GM12878 (cell line): ENCODE data around the gene TBC1D23. TPM values are rescaled to one million over a fixed set of nuclear protein-coding genes. Genes with fewer than 3 reads are reported as not detected.

Experiments used
- ATAC-seq: fragments of 200-7000 bp; cut with Tn5 transposase; 3 replicates; pipeline ENCODE4 v1.9.1; 2020; ENCODE audit warnings: mild to moderate bottlenecking, moderate library complexity
- BruUV-seq: library from RNA; stranded (reverse); fragments of 400-500 nt; replicated peaks from 2 replicates; lab custom pipeline; 2021; lab: Mats Ljungman, UMichigan
- CTCF ChIA-PET: fragments of 300-600 bp; sonication (Branson Sonifier 250); formaldehyde crosslinking; extraction: SDS; loops from one replicate; lab custom pipeline; 2021; ENCODE audit warnings: inconsistent platforms; lab: Yijun Ruan, JAX
- POLR2A ChIA-PET: fragments of 350-600 bp; formaldehyde crosslinking; extraction: SDS; loops from one replicate; lab custom pipeline; 2021; ENCODE audit warnings: inconsistent platforms; lab: Charles Lee
- RAD21 ChIA-PET: fragments of 300-600 bp; sonication (Branson Sonifier 250); formaldehyde crosslinking; loops from one replicate; lab custom pipeline; 2023; ENCODE audit warnings: antibody characterized with exemption; ENCODE audit not compliant: unreplicated experiment; lab: Charles Lee
- SMC1A ChIA-PET: fragments of 300-600 bp; sonication (Branson Sonifier 250); formaldehyde crosslinking; loops from one replicate; lab custom pipeline; 2023; ENCODE audit not compliant: unreplicated experiment, uncharacterized antibody; lab: Charles Lee
- DNase-seq: peaks from one replicate; pipeline ENCODE4 v3.0.0-alpha.2; 2011; ENCODE audit warnings: low read depth, low spot score
- FAIRE-seq: peaks from 3 replicates; lab custom pipeline; 2011; peaks lifted over from hg19 to GRCh38; lab: Jason Lieb, UNC
- H2AFZ ChIP-seq: 2 replicates; pipeline ENCODE4 v1.6.0; 2011; ENCODE audit warnings: low read depth, low read length, control low read depth; ENCODE audit not compliant: control insufficient read depth
- H3K27ac ChIP-seq: 2 replicates; pipeline ENCODE4 v1.5.1; 2011; ENCODE audit warnings: control low read depth; ENCODE audit not compliant: control insufficient read depth, insufficient read depth
- H3K27me3 ChIP-seq, 2 experiments: replicated peaks in 1 of 2; 2 replicates each; pipeline versions ENCODE4 v1.6.0 to v1.6.1; 2011; ENCODE audit warnings: low read length in 1 of 2; ENCODE audit not compliant: control insufficient read depth in 2 of 2, insufficient read depth in 2 of 2
- H3K36me3 ChIP-seq, 2 experiments: 2 replicates each; pipeline ENCODE4 v1.5.1; 2011; ENCODE audit warnings: low read length in 1 of 2; ENCODE audit not compliant: control insufficient read depth in 2 of 2, insufficient read depth in 2 of 2
- H3K4me1 ChIP-seq: 2 replicates; pipeline ENCODE4 v1.6.1; 2011; ENCODE audit warnings: mild to moderate bottlenecking, low read length, moderate library complexity, mixed read lengths; ENCODE audit not compliant: control insufficient read depth, insufficient read depth
- H3K4me2 ChIP-seq: 2 replicates; pipeline ENCODE4 v1.6.0; 2011; ENCODE audit warnings: control low read depth; ENCODE audit not compliant: control insufficient read depth, insufficient read depth
- H3K4me3 ChIP-seq: fragments of 200-600 bp; sonication (generic); 2 replicates; pipeline ENCODE4 v1.5.1; 2016
- H3K79me2 ChIP-seq: 2 replicates; pipeline ENCODE4 v1.6.0; 2011; ENCODE audit warnings: low read length; ENCODE audit not compliant: control insufficient read depth, insufficient read depth
- H3K9ac ChIP-seq: 2 replicates; pipeline ENCODE4 v1.8.0; 2011; ENCODE audit warnings: low read length, control low read depth, mixed read lengths; ENCODE audit not compliant: control insufficient read depth, insufficient read depth
- H3K9me3 ChIP-seq: replicated peaks from 3 replicates; pipeline ENCODE4 v1.5.1; 2011; ENCODE audit warnings: mild to moderate bottlenecking, low read length; ENCODE audit not compliant: control insufficient read depth, insufficient read depth
- H4K20me1 ChIP-seq: 2 replicates; pipeline ENCODE4 v1.6.0; 2011; ENCODE audit not compliant: control insufficient read depth, insufficient read depth
- FOXK2 ChIP-seq: fragments of 450-650 bp; IDR thresholded peaks from 2 replicates; pipeline ENCODE4 v1.6.1; 2017; ENCODE audit warnings: mild to moderate bottlenecking, moderate library complexity
- MXI1 ChIP-seq: fragments of 150-350 bp; IDR thresholded peaks from 2 replicates; pipeline ENCODE4 v1.6.1; 2011; ENCODE audit warnings: low read depth, mild to moderate bottlenecking, inconsistent platforms, low read length, improper control_type of control experiment
- MYB ChIP-seq: fragments of 150-350 bp; IDR thresholded peaks from 2 replicates; pipeline ENCODE4 v1.6.1; 2014; ENCODE audit warnings: mild to moderate bottlenecking, low read depth, low read length, borderline replicate concordance
- NBN ChIP-seq: fragments of 450-650 bp; IDR thresholded peaks from 2 replicates; pipeline ENCODE4 v1.6.1; 2016
- TCF12 ChIP-seq: IDR thresholded peaks from 2 replicates; pipeline ENCODE4 v1.6.1; 2011; ENCODE audit warnings: low read depth, mild to moderate bottlenecking, low read length
- WGBS: methylation state at CpG from one replicate; pipeline ENCODE4 v1.1.6; 2016; ENCODE audit warnings: low lambda C conversion rate; ENCODE audit not compliant: insufficient replicate concordance, insufficient coverage; ENCODE audit errors: missing lambda C conversion rate; 5-methylcytosine and 5-hydroxymethylcytosine counted together
- in situ Hi-C: fragments of 300-500 bp; cut with MboI; formaldehyde crosslinking; loops from 9 replicates; pipeline ENCODE4 v1.14.3; 2018; ENCODE audit warnings: mixed read lengths
- intact Hi-C: fragments of 100-400 bp; cut with micrococcal nuclease; formaldehyde crosslinking; loops from one replicate; pipeline ENCODE4 v1.14.2; 2022; ENCODE audit not compliant: unreplicated experiment
- polyA plus RNA-seq, 11 experiments: library from polyadenylated mRNA; depleted of rRNA in 4 of 11; unstranded in 6 of 11; stranded (reverse) in 5 of 11; fragments of >200 nt; fragmentation: Nextera tagmentation in 4 of 11; fragmentation: Illumina TruSeq in 1 of 11; extraction: Ambion mirVana in 4 of 11; extraction: Trizol in 1 of 11; gene quantifications; 1 replicate in 1 of 11; 2 replicates in 10 of 11; pipeline versions ENCODE4 v1.2.1 to v1.2.3, GENCODE V29; 2011 to 2016; ENCODE audit warnings: inconsistent platforms in 2 of 11, missing spikeins in 2 of 11, low read depth in 1 of 11
- total RNA-seq, 4 experiments: library from RNA; depleted of rRNA in 3 of 4; stranded (reverse); fragments of >200 nt in 3 of 4; fragmentation: Illumina TruSeq in 1 of 4; extraction: Trizol in 1 of 4; gene quantifications; 2 replicates each; pipeline versions ENCODE4 v1.2.1 to v1.2.3, GENCODE V29; 2013 to 2021

TBC1D23 gene
- total and polyA plus RNA-seq, 10 of the 15 experiments (the other 5 are each of a cell fraction or from before 2014, with no cell fraction given), result 8.2 to 23.2 (median 16.6) TPM

DNA sequence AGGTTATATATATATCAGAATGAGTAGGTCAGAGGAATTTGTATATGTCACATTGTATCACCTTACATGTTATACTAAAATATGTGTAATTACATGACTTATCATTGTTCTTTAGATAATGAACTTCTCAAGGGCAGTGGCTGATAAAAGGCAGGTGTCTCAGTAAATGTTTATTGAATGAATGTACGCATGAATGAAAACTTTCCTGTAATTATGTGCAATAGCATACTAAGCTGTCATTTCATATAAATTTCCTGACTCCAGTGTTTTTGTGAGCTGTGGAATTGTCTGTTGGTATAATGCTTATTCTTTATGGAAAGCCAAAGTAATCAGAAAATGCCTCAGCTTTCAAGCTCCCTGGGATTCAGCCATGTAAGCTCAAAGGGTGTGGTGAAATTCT is 4.2 kb downstream of the TBC1D23 start:
- FAIRE-seq, result no peak
- 97% methylated on average over 1 of the region's 1 CpG for WGBS
- intact Hi-C loops, result no loop called here

GRCh38 chr3:100266531-100266930 is 5.7 kb downstream of the TBC1D23 start:
- intact Hi-C loops, result no loop called here
- Histone ChIP-seq H3K79me2 (peaks cover 33% of the 10 kb centered on the region), H3K27me3 (no peaks in the 10 kb centered on the region), H4K20me1 (no peaks in the 10 kb centered on the region), H3K36me3 (no peaks in the 10 kb centered on the region), H3K27ac (no peak overlapping the region), H2AFZ (no peak overlapping the region), H3K9me3 (no peaks in the 10 kb centered on the region), H3K4me1 (no peaks in the 10 kb centered on the region), H3K4me2 (no peak overlapping the region), H3K9ac (no peak overlapping the region), H3K4me3 (no peak overlapping the region)
- DNase-seq (no peak), ATAC-seq (no peak), FAIRE-seq (no peak)
- no TSS peak for BruUV-seq
- ChIA-PET POLR2A (no interaction called here), SMC1A (interaction anchor here (0.7 to 1.0 kb wide), 3 partner anchors 114 to 444 kb away, joined by 3 to 5 read pairs (median 3); no protein-coding TSS in a partner anchor), RAD21 (no interaction called here), CTCF (interaction anchor here (1.7 kb wide), 1 partner anchor 197 kb away, joined by 4 read pairs; no protein-coding TSS in a partner anchor)
- in situ Hi-C loops, result no loop called here
- WGBS, result 93% methylated on average over 1 of the region's 1 CpG
- TF ChIP-seq NBN (no peak), FOXK2 (no peak), MXI1 (no peak), MYB (no peak)

More for the DNA sequence above, 4.2 kb downstream of the TBC1D23 start:
- BruUV-seq, result no TSS peak
- H3K4me2 ChIP-seq, result no peak overlapping the region; the same call in 1 of the 2 replicates
- no peak for TF ChIP-seq TCF12
- no peak overlapping the region for H3K27ac ChIP-seq
- no peaks in the 10 kb centered on the region for H4K20me1 ChIP-seq
- ChIA-PET POLR2A (no interaction called here), RAD21 (no interaction called here), SMC1A (interaction anchor here (1.0 to 1.1 kb wide), 3 partner anchors 40 to 433 kb away, joined by 3 read pairs; no protein-coding TSS in a partner anchor), CTCF (interaction anchor here (0.5 to 2.6 kb wide), 2 partner anchors 10 to 123 kb away, joined by 3 to 11 read pairs; no protein-coding TSS in a partner anchor)
- ATAC-seq, result no peak
- in situ Hi-C loops, result no loop called here
- DNase-seq, result no peak
- no peaks in the 10 kb centered on the region for H3K27me3 ChIP-seq
- H3K4me3 ChIP-seq, result no peak overlapping the region
- H2AFZ ChIP-seq, result no peak overlapping the region
- peaks cover 40% of the 10 kb centered on the region for H3K79me2 ChIP-seq
- no peaks in the 10 kb centered on the region for H3K36me3 ChIP-seq
- no peaks in the 10 kb centered on the region for H3K9me3 ChIP-seq
- no peaks in the 10 kb centered on the region for H3K4me1 ChIP-seq
- no peak overlapping the region for H3K9ac ChIP-seq
